Gastrocnemius medialis (tissue), 4 donors: ENCODE measurements around the gene LBHD2. TPM values are rescaled to one million over a fixed set of nuclear protein-coding genes. Genes with fewer than 3 reads are reported as not detected.
A peak's percentile ranks its signal among the peaks of the same experiment; 100 is the strongest.

Experiments
- ATAC-seq, 2 donors: fragments of 150-250 bp; one replicate each; pipeline ENCODE4 v1.9.1; 2016
- DNase-seq, 2 donors: peaks; one replicate each; pipeline ENCODE4 v3.0.0-alpha.2; 2019
- H3K27ac ChIP-seq, 4 donors: fragments of 200-600 bp; sonication (generic); 1 replicate in 1 of 4; 2 replicates in 3 of 4; pipeline ENCODE4 v1.5.1; 2016 to 2018; ENCODE audit warnings: mild to moderate bottlenecking in 2 of 4, moderate library complexity in 1 of 4
- H3K27me3 ChIP-seq, 3 donors: fragments of 200-600 bp; sonication (generic) in 2 of 3; 1 replicate in 1 of 3; 2 replicates in 2 of 3; pipeline versions ENCODE4 v1.5.1 to v1.6.0; 2016 to 2019; ENCODE audit warnings: mild to moderate bottlenecking in 1 of 3, moderate library complexity in 1 of 3
- H3K36me3 ChIP-seq, 2 donors: fragments of 200-600 bp; sonication (generic) in 1 of 2; one replicate each; pipeline ENCODE4 v1.5.1; 2017 to 2018
- H3K4me1 ChIP-seq, 2 donors: fragments of 200-600 bp; sonication (generic) in 1 of 2; one replicate each; pipeline ENCODE4 v1.5.1; 2016 to 2017; ENCODE audit warnings: mild to moderate bottlenecking in 2 of 2
- H3K4me3 ChIP-seq, 4 donors: fragments of 200-600 bp; sonication (generic) in 3 of 4; 1 replicate in 1 of 4; 2 replicates in 3 of 4; pipeline ENCODE4 v1.5.1; 2016 to 2019; ENCODE audit warnings: mild to moderate bottlenecking in 2 of 4
- H3K9me3 ChIP-seq, 3 donors: fragments of 200-600 bp; sonication (generic) in 2 of 3; 1 replicate in 1 of 3; 2 replicates in 2 of 3; pipeline ENCODE4 v1.5.1; 2016 to 2019
- POLR2A ChIP-seq, 2 donors: fragments of 450-650 bp; IDR thresholded peaks; one replicate each; pipeline ENCODE4 v1.6.1; 2017; ENCODE audit warnings: antibody characterized with exemption in 2 of 2, mild to moderate bottlenecking in 2 of 2, moderate library complexity in 2 of 2
- in situ Hi-C, 4 donors: fragments of 200-750 bp; cut with MboI; loops; one replicate each; pipeline versions ENCODE4 v1.15.0 to v1.8.0; 2017; ENCODE audit warnings: low sequenced_read_pairs in 4 of 4
- intact Hi-C: fragments of 100-400 bp; cut with DNase I; formaldehyde crosslinking; loops from one replicate; pipeline ENCODE4 v1.15.1; 2023; ENCODE audit warnings: low total_unique reads
- total RNA-seq, 4 donors: library from RNA; depleted of rRNA; stranded (reverse); fragments of >200 nt; gene quantifications; one replicate each; pipeline versions ENCODE4 v1.1.0 to v1.2.3, GENCODE V29; 2016
- TF ChIP-seq, protein P1 (sequence below), 5 experiments: fragments of 450-650 bp in 3 of 5; fragments of 200-600 bp in 2 of 5; sonication (generic) in 2 of 5; IDR thresholded peaks in 4 of 5; conservative IDR thresholded peaks in 1 of 5; 1 replicate in 4 of 5; 2 replicates in 1 of 5; pipeline ENCODE4 v1.5.1; 2016 to 2019; ENCODE audit warnings: antibody characterized with exemption in 5 of 5, mild to moderate bottlenecking in 3 of 5, moderate library complexity in 3 of 5

LBHD2 gene
- total RNA-seq, 4 donors from 2014 or later: not detected

GRCh38 chr14:103061482-103061976 is 22.5 kb upstream of the LBHD2 start:
- TF ChIP-seq, protein P1, sequence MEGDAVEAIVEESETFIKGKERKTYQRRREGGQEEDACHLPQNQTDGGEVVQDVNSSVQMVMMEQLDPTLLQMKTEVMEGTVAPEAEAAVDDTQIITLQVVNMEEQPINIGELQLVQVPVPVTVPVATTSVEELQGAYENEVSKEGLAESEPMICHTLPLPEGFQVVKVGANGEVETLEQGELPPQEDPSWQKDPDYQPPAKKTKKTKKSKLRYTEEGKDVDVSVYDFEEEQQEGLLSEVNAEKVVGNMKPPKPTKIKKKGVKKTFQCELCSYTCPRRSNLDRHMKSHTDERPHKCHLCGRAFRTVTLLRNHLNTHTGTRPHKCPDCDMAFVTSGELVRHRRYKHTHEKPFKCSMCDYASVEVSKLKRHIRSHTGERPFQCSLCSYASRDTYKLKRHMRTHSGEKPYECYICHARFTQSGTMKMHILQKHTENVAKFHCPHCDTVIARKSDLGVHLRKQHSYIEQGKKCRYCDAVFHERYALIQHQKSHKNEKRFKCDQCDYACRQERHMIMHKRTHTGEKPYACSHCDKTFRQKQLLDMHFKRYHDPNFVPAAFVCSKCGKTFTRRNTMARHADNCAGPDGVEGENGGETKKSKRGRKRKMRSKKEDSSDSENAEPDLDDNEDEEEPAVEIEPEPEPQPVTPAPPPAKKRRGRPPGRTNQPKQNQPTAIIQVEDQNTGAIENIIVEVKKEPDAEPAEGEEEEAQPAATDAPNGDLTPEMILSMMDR (IDR thresholded peaks at IDR 0.05 in 4 of 5, conservative IDR thresholded peaks at IDR 0.05 in 1 of 5): no peak
- no peak for TF ChIP-seq POLR2A (IDR thresholded peaks at IDR 0.05)
- Histone ChIP-seq H3K4me3 (no peak overlapping the region), H3K9me3 (no peaks in the 10 kb centered on the region), H3K27ac (no peak overlapping the region), H3K4me1 (peaks cover 20 to 22% of the 10 kb centered on the region in 2 donors), H3K36me3 (no peaks in the 10 kb centered on the region), H3K27me3 (no peaks in the 10 kb centered on the region)
- in situ Hi-C loops: no loop called here
- intact Hi-C loops: no loop called here
- ATAC-seq (no peak), DNase-seq (no peak)

GRCh38 chr14:103064436-103064835 is 19.6 kb upstream of the LBHD2 start:
- Histone ChIP-seq H3K36me3 (no peaks in the 10 kb centered on the region), H3K9me3 (no peaks in the 10 kb centered on the region), H3K4me3 (no peak overlapping the region), H3K27ac (no peak overlapping the region), H3K4me1 (peaks cover 5 to 8% of the 10 kb centered on the region in 2 donors), H3K27me3 (no peaks in the 10 kb centered on the region)
- TF ChIP-seq, protein P1 (IDR thresholded peaks at IDR 0.05 in 4 of 5, conservative IDR thresholded peaks at IDR 0.05 in 1 of 5): no peak
- TF ChIP-seq POLR2A (IDR thresholded peaks at IDR 0.05): no peak
- in situ Hi-C loops (no loop called here), intact Hi-C loops (no loop called here)
- no peak for ATAC-seq
- DNase-seq: no peak

DNA sequence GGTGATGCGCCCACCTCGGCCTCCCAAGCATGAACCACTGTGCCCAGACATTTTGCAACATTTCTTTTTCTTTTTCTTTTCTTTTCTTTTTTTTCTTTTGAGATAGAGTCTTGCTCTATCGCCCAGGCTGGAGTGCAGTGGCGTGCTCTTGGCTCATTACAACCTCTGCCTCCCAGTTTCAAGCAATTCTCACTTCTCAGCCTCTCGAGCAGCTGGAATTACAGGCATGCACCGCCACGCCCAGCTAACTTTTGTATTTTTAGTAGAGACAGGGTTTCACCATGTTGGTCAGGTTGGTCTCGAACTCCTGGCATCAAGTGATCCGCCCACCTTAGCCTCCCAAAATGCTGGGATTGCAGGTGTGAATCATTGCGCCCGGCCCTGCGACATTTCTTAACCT is 19.0 kb upstream of the LBHD2 start:
- in situ Hi-C loops: no loop called here
- no peaks in the 10 kb centered on the region for H3K27me3 ChIP-seq
- H3K36me3 ChIP-seq: no peaks in the 10 kb centered on the region
- no peak for ATAC-seq
- intact Hi-C loops: no loop called here
- no peak overlapping the region for H3K27ac ChIP-seq
- H3K9me3 ChIP-seq: no peaks in the 10 kb centered on the region
- no peak for DNase-seq
- TF ChIP-seq, protein P1 (IDR thresholded peaks at IDR 0.05 in 4 of 5, conservative IDR thresholded peaks at IDR 0.05 in 1 of 5): no peak
- peaks cover 0 to 3% of the 10 kb centered on the region in 2 donors for H3K4me1 ChIP-seq
- H3K4me3 ChIP-seq: no peak overlapping the region

DNA sequence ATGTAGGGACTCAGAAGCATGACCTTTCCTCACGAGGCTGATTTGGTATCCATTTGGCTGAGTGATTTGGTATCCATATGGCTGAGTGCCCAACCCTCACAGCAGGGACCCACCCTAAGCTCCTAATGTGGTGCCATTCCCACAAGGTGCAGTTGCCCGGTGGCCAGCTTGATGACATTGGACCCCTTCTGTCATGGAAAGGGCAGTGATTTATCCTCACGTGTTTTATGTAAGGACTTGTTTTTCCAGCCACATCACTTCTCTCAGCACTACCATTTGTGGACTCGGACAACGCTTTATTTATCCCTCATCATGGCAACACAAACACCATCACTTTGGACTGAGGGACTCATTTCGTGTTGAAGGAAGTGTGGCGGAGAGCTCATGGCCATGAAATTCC is 18.1 kb upstream of the LBHD2 start:
- Histone ChIP-seq H3K27ac (peak overlapping the region in 1 of 4 donors; percentile 27), H3K27me3 (no peaks in the 10 kb centered on the region), H3K36me3 (no peaks in the 10 kb centered on the region), H3K4me3 (no peak overlapping the region), H3K9me3 (no peaks in the 10 kb centered on the region), H3K4me1 (no peaks in the 10 kb centered on the region)
- no peak for DNase-seq
- in situ Hi-C loops (no loop called here), intact Hi-C loops (no loop called here)
- TF ChIP-seq, protein P1 (IDR thresholded peaks at IDR 0.05 in 4 of 5, conservative IDR thresholded peaks at IDR 0.05 in 1 of 5): no peak
- no peak for TF ChIP-seq POLR2A (IDR thresholded peaks at IDR 0.05)
- ATAC-seq: no peak

DNA sequence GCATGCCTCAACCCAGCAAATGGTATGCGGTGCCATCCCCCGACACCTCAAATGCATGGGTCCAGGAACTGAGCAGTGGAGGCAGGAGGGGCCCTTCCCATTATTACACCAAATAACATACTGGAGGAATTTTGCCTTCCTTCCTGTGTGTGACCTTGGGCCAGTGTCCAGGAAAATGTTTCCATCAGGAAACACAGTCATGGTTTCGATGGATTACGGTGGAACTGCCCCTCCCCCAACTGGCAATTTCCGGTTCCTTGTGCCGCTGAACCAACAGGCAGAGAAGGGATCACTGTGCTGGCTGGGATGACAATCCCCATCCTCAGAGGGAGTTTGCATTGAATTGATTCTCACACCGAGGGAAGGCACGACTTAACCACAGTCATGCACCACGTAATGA is 17.6 kb upstream of the LBHD2 start:
- Histone ChIP-seq H3K4me3 (no peak overlapping the region), H3K4me1 (peaks cover 0 to 1% of the 10 kb centered on the region in 2 donors), H3K9me3 (no peaks in the 10 kb centered on the region), H3K27me3 (no peaks in the 10 kb centered on the region), H3K27ac (peak overlapping the region in 1 of 4 donors; percentile 27), H3K36me3 (no peaks in the 10 kb centered on the region)
- intact Hi-C loops: no loop called here
- ATAC-seq: peak in 1 of 2 donors; percentile 57
- TF ChIP-seq, protein P1 (IDR thresholded peaks at IDR 0.05 in 4 of 5, conservative IDR thresholded peaks at IDR 0.05 in 1 of 5): no peak
- no peak for TF ChIP-seq POLR2A (IDR thresholded peaks at IDR 0.05)
- no peak for DNase-seq
- in situ Hi-C loops: no loop called here
